GM18502 (cell line): ENCODE data around the gene MLLT3.

Experiments
- ATAC-seq: cut with Tn5 transposase; IDR thresholded peaks from one replicate; pipeline ENCODE4 v1.9.1; 2021; ENCODE audit warnings: mild to moderate bottlenecking; ENCODE audit not compliant: unreplicated experiment, poor library complexity

MLLT3 gene

GRCh38 chr9:20526500-20527319, 95.6 kb downstream of the MLLT3 start:
- ATAC-seq: peak; percentile 92

- no peak for ATAC-seq
Measured at GRCh38 chr9:20524776-20525175, 97.5 kb downstream of the MLLT3 start.

- ATAC-seq: no peak
Measured at GRCh38 chr9:20518737-20519136, 103.6 kb downstream of the MLLT3 start.

- ATAC-seq: no peak
Measured at GRCh38 chr9:20513126-20513913, 109.0 kb downstream of the MLLT3 start.

- ATAC-seq: no peak
Measured at GRCh38 chr9:20512636-20513035, 109.7 kb downstream of the MLLT3 start.

GRCh38 chr9:20512106-20512505, 110.2 kb downstream of the MLLT3 start:
- ATAC-seq: no peak

GRCh38 chr9:20511686-20512085, 110.6 kb downstream of the MLLT3 start:
- ATAC-seq: no peak

- no peak for ATAC-seq
Measured at GRCh38 chr9:20509466-20509865, 112.8 kb downstream of the MLLT3 start.

- peak; percentile 95 for ATAC-seq
Measured at GRCh38 chr9:20508242-20508641, 114.1 kb downstream of the MLLT3 start.

- ATAC-seq: no peak
Measured at GRCh38 chr9:20507431-20507830, 114.9 kb downstream of the MLLT3 start.

GRCh38 chr9:20506099-20506900, 116.0 kb downstream of the MLLT3 start:
- ATAC-seq: no peak

- no peak for ATAC-seq
Measured at GRCh38 chr9:20505574-20505973, 116.7 kb downstream of the MLLT3 start.

GRCh38 chr9:20504930-20505329, 117.4 kb downstream of the MLLT3 start:
- ATAC-seq: no peak

GRCh38 chr9:20500101-20500500, 122.2 kb downstream of the MLLT3 start:
- no peak for ATAC-seq

- no peak for ATAC-seq
Measured at GRCh38 chr9:20499013-20499412, 123.3 kb downstream of the MLLT3 start.

- no peak for ATAC-seq
Measured at GRCh38 chr9:20496328-20496727, 126.0 kb downstream of the MLLT3 start.

- ATAC-seq: no peak
Measured at GRCh38 chr9:20495098-20495497, 127.2 kb downstream of the MLLT3 start.

- ATAC-seq: no peak
Measured at GRCh38 chr9:20494035-20494434, 128.3 kb downstream of the MLLT3 start.

GRCh38 chr9:20492772-20493171, 129.5 kb downstream of the MLLT3 start:
- ATAC-seq: no peak

- ATAC-seq: no peak
Measured at GRCh38 chr9:20491612-20492011, 130.7 kb downstream of the MLLT3 start.
